Jurkat, Clone E6-1 (cell line): ENCODE results near the gene GRIP1.
A peak's percentile ranks its signal among the peaks of the same experiment; 100 is the strongest.

ENCODE experiments used
- DNase-seq: peaks from one replicate; pipeline ENCODE4 v3.0.0-alpha.2; 2011; ENCODE audit warnings: low read depth, low spot score
- H3K4me3 ChIP-seq: 2 replicates; pipeline ENCODE4 v1.5.1; 2011; ENCODE audit warnings: mild to moderate bottlenecking, low read length, control low read depth, moderate library complexity

Gene GRIP1

GRCh38 chr12:66428261-66428660 is 250.6 kb downstream of the GRIP1 start:
- no peak overlapping the region for H3K4me3 ChIP-seq
- no peak for DNase-seq

- H3K4me3 ChIP-seq, result no peak overlapping the region
Measured at GRCh38 chr12:66426696-66427095, 252.2 kb downstream of the GRIP1 start.

GRCh38 chr12:66423266-66423665 is 255.6 kb downstream of the GRIP1 start:
- no peak for DNase-seq
- no peak overlapping the region for H3K4me3 ChIP-seq

More at GRCh38 chr12:66426696-66427095, 252.2 kb downstream of the GRIP1 start:
- no peak for DNase-seq

GRCh38 chr12:66418908-66419307 is 260.0 kb downstream of the GRIP1 start:
- H3K4me3 ChIP-seq, result no peak overlapping the region
- no peak for DNase-seq

GRCh38 chr12:66417217-66417616 is 261.7 kb downstream of the GRIP1 start:
- no peak overlapping the region for H3K4me3 ChIP-seq
- no peak for DNase-seq

GRCh38 chr12:66409195-66409871 is 269.5 kb downstream of the GRIP1 start:
- no peak overlapping the region for H3K4me3 ChIP-seq
- peak; percentile 57 for DNase-seq

- no peak for DNase-seq
- no peak overlapping the region for H3K4me3 ChIP-seq
Measured at GRCh38 chr12:66405395-66405794, 273.5 kb downstream of the GRIP1 start.

- no peak for DNase-seq
- no peak overlapping the region for H3K4me3 ChIP-seq
Measured at GRCh38 chr12:66403746-66404145, 275.1 kb downstream of the GRIP1 start.

GRCh38 chr12:66399911-66400306 is 279.0 kb downstream of the GRIP1 start:
- H3K4me3 ChIP-seq, result no peak overlapping the region
- no peak for DNase-seq

GRCh38 chr12:66398931-66399910 is 279.7 kb downstream of the GRIP1 start:
- DNase-seq, result peak; percentile 33
- no peak overlapping the region for H3K4me3 ChIP-seq

- H3K4me3 ChIP-seq, result no peak overlapping the region
- no peak for DNase-seq
Measured at GRCh38 chr12:66397574-66398290, 281.1 kb downstream of the GRIP1 start.

GRCh38 chr12:66393890-66394289 is 285.0 kb downstream of the GRIP1 start:
- peak; percentile 77 for DNase-seq

GRCh38 chr12:66392266-66392915 is 286.5 kb downstream of the GRIP1 start:
- DNase-seq, result no peak
- H3K4me3 ChIP-seq, result no peak overlapping the region

More at GRCh38 chr12:66393890-66394289, 285.0 kb downstream of the GRIP1 start:
- H3K4me3 ChIP-seq, result no peak overlapping the region

- no peak for DNase-seq
- no peak overlapping the region for H3K4me3 ChIP-seq
Measured at GRCh38 chr12:66388517-66388916, 290.4 kb downstream of the GRIP1 start.

GRCh38 chr12:66387117-66387516 is 291.8 kb downstream of the GRIP1 start:
- H3K4me3 ChIP-seq, result no peak overlapping the region
- DNase-seq, result no peak

- DNase-seq, result no peak
- H3K4me3 ChIP-seq, result no peak overlapping the region
Measured at GRCh38 chr12:66380769-66381535, 297.9 kb downstream of the GRIP1 start.

GRCh38 chr12:66379616-66380015 is 299.3 kb downstream of the GRIP1 start:
- H3K4me3 ChIP-seq, result no peak overlapping the region
- DNase-seq, result no peak

GRCh38 chr12:66375560-66375959 is 303.3 kb downstream of the GRIP1 start:
- H3K4me3 ChIP-seq, result no peak overlapping the region
- DNase-seq, result no peak
